Loucy (cell line): Measurements from ENCODE around the gene C5orf24.
"Not testable (repeated sequence)": the region's sequence is repeated elsewhere in the genome, so short reads cannot be mapped to it uniquely, and the experiment has no call there.

Source experiments
- H2AFZ ChIP-seq: fragments of 200-600 bp; sonication (generic); 2 replicates; pipeline ENCODE4 v1.6.0; 2016; ENCODE audit warnings: antibody characterized with exemption, mild to moderate bottlenecking, low read length, moderate library complexity
- H3F3A ChIP-seq: fragments of 200-600 bp; 2 replicates; pipeline ENCODE4 v1.6.0; 2016; ENCODE audit warnings: antibody characterized with exemption, low read depth, mild to moderate bottlenecking
- H3K27me3 ChIP-seq: fragments of 200-600 bp; sonication (generic); 2 replicates; pipeline ENCODE4 v1.6.1; 2014; ENCODE audit warnings: low read length, mild to moderate bottlenecking; ENCODE audit not compliant: insufficient read depth, poor library complexity, severe bottlenecking
- H3K36me3 ChIP-seq: fragments of 200-600 bp; sonication (generic); 2 replicates; pipeline ENCODE4 v1.6.1; 2016; ENCODE audit warnings: low read length; ENCODE audit not compliant: insufficient read depth
- H3K4me1 ChIP-seq: fragments of 200-600 bp; sonication (generic); 2 replicates; pipeline ENCODE4 v1.5.1; 2014; ENCODE audit warnings: low read length, mild to moderate bottlenecking; ENCODE audit not compliant: insufficient read depth, poor library complexity, severe bottlenecking
- H3K4me2 ChIP-seq: fragments of 200-600 bp; sonication (generic); 2 replicates; pipeline ENCODE4 v1.6.0; 2014; ENCODE audit warnings: antibody characterized with exemption, low read length, low read depth, mild to moderate bottlenecking; ENCODE audit not compliant: poor library complexity, severe bottlenecking
- H3K4me3 ChIP-seq: fragments of 200-600 bp; sonication (generic); 2 replicates; pipeline ENCODE4 v1.5.1; 2014; ENCODE audit warnings: low read length, mild to moderate bottlenecking, mixed read lengths; ENCODE audit not compliant: poor library complexity, severe bottlenecking
- H3K79me2 ChIP-seq: fragments of 200-600 bp; sonication (generic); 2 replicates; pipeline ENCODE4 v1.6.1; 2014; ENCODE audit warnings: low read length; ENCODE audit not compliant: insufficient read depth
- H3K9ac ChIP-seq: fragments of 200-600 bp; sonication (generic); 2 replicates; pipeline ENCODE4 v1.6.0; 2014; ENCODE audit warnings: mild to moderate bottlenecking, low read depth, low read length, moderate library complexity; ENCODE audit not compliant: poor library complexity, severe bottlenecking
- H3K9me2 ChIP-seq: fragments of 200-600 bp; sonication (generic); replicated peaks from 2 replicates; pipeline ENCODE4 v1.6.1; 2016; ENCODE audit warnings: low read depth, low read length, mixed read lengths
- H3K9me3 ChIP-seq: fragments of 200-600 bp; sonication (generic); 2 replicates; pipeline ENCODE4 v1.6.1; 2014; ENCODE audit warnings: mild to moderate bottlenecking, antibody characterized with exemption, low read length, low read depth; ENCODE audit not compliant: insufficient read depth
- H4K20me1 ChIP-seq: fragments of 200-600 bp; sonication (generic); 2 replicates; pipeline ENCODE4 v1.6.0; 2014; ENCODE audit warnings: antibody characterized with exemption, low read length, mild to moderate bottlenecking; ENCODE audit not compliant: insufficient read depth, poor library complexity, severe bottlenecking
- EZH2phosphoT487 ChIP-seq: fragments of 200-600 bp; IDR thresholded peaks from 2 replicates; pipeline ENCODE4 v1.6.1; 2018; ENCODE audit warnings: antibody characterized with exemption, mild to moderate bottlenecking, moderate library complexity, borderline replicate concordance
- TF ChIP-seq, protein P1 (sequence below): fragments of 200-600 bp; sonication (generic); conservative IDR thresholded peaks from 2 replicates; pipeline ENCODE4 v1.5.1; 2014; ENCODE audit warnings: mild to moderate bottlenecking, antibody characterized with exemption, low read length

The C5orf24 gene

DNA sequence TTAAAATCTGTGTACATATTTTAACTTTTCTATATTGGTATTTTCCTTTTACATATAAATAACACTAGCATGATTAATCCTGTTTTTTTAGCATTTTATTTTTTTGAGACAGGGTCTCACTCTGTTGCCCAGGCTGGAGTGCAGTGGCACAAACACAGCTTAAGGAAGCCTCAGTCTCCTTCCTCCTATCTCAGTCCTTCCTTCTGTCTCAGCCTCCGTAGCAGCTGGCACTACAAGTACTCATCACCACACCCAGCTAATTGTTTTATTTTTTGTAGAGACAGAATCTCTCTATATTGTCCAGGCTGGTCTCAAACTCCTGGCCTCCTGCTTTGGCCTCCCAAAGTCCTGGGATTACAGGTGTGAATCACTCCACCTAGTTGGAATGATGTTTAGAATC, 1.5 kb upstream of the C5orf24 start:
- H4K20me1 ChIP-seq, result peaks cover 4% of the 10 kb centered on the region
- H3K4me3 ChIP-seq, result no peak overlapping the region
- H3K9me2 ChIP-seq, result no peaks in the 10 kb centered on the region
- no peaks in the 10 kb centered on the region for H3F3A ChIP-seq
- H3K4me1 ChIP-seq, result no peaks in the 10 kb centered on the region
- no peak overlapping the region for H2AFZ ChIP-seq
- no peaks in the 10 kb centered on the region for H3K27me3 ChIP-seq
- H3K4me2 ChIP-seq, result no peak overlapping the region
- TF ChIP-seq, protein P1, sequence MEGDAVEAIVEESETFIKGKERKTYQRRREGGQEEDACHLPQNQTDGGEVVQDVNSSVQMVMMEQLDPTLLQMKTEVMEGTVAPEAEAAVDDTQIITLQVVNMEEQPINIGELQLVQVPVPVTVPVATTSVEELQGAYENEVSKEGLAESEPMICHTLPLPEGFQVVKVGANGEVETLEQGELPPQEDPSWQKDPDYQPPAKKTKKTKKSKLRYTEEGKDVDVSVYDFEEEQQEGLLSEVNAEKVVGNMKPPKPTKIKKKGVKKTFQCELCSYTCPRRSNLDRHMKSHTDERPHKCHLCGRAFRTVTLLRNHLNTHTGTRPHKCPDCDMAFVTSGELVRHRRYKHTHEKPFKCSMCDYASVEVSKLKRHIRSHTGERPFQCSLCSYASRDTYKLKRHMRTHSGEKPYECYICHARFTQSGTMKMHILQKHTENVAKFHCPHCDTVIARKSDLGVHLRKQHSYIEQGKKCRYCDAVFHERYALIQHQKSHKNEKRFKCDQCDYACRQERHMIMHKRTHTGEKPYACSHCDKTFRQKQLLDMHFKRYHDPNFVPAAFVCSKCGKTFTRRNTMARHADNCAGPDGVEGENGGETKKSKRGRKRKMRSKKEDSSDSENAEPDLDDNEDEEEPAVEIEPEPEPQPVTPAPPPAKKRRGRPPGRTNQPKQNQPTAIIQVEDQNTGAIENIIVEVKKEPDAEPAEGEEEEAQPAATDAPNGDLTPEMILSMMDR, result no peak
- no peak for TF ChIP-seq EZH2phosphoT487
- no peak overlapping the region for H3K9ac ChIP-seq
- no peaks in the 10 kb centered on the region for H3K36me3 ChIP-seq
- H3K9me3 ChIP-seq, result no peaks in the 10 kb centered on the region
- H3K79me2 ChIP-seq, result peaks cover 31% of the 10 kb centered on the region

DNA sequence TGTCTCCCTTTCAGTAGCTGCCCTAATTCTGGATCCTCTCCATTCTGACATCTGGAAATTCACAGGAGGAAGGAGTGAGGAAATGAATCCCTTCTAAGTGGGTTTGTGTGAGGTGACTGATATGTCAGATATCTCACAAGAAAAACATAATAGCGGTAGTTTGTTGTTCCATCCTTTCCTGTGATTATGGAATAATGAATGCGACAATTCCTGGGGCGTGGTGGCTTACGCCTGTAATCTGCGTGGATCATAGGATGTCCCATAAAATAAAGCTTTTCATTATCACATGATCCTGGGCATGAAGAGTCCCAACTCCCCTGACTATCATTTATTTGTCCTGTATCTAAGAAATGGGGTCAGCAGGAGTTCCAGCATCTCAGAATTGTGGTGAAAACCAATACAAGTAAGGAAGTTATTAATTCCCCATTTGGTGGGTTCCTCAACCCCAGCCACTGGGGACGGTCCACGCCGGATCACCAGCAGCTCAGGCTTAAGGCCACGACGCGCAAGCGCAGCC, 375 bp upstream of the C5orf24 start:
- Histone ChIP-seq H3K4me1 (no peaks in the 10 kb centered on the region), H3K9me3 (no peaks in the 10 kb centered on the region), H3K9ac (peak overlapping the region; percentile 91), H3F3A (no peaks in the 10 kb centered on the region), H4K20me1 (peaks cover 4% of the 10 kb centered on the region), H3K79me2 (peaks cover 33% of the 10 kb centered on the region), H3K27me3 (no peaks in the 10 kb centered on the region), H3K4me2 (peak overlapping the region; percentile 56), H3K36me3 (no peaks in the 10 kb centered on the region), H3K9me2 (no peaks in the 10 kb centered on the region), H3K4me3 (peak overlapping the region; percentile 94), H2AFZ (peak overlapping the region; percentile 47)
- TF ChIP-seq, protein P1, result no peak
- TF ChIP-seq EZH2phosphoT487, result no peak

DNA sequence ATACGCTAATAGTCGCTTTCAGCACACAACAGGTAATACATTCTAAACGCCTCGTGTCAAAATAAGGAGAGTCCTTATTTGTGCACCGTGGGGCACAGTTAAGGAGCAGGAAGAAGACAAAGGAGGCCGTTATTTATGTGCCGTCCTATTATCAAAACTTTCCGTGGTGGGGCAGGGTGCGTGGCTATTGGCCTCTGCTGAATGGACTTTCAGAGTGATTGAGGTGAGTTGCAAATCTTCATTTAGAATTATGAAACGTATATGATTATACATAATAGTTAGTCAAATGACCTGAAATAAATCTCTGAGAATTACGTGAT, 833 bp downstream of the C5orf24 start:
- no peak for TF ChIP-seq EZH2phosphoT487
- TF ChIP-seq, protein P1, result no peak
- Histone ChIP-seq H4K20me1 (peaks cover 6% of the 10 kb centered on the region), H3K9me3 (no peaks in the 10 kb centered on the region), H3K4me3 (peak overlapping the region; percentile 94), H3K4me1 (peaks cover 3% of the 10 kb centered on the region), H3F3A (no peaks in the 10 kb centered on the region), H3K9ac (peak overlapping the region; percentile 91), H3K79me2 (peaks cover 41% of the 10 kb centered on the region), H3K4me2 (peak overlapping the region; percentile 72), H3K36me3 (no peaks in the 10 kb centered on the region), H2AFZ (peak overlapping the region; percentile 63), H3K27me3 (no peaks in the 10 kb centered on the region), H3K9me2 (no peaks in the 10 kb centered on the region)

DNA sequence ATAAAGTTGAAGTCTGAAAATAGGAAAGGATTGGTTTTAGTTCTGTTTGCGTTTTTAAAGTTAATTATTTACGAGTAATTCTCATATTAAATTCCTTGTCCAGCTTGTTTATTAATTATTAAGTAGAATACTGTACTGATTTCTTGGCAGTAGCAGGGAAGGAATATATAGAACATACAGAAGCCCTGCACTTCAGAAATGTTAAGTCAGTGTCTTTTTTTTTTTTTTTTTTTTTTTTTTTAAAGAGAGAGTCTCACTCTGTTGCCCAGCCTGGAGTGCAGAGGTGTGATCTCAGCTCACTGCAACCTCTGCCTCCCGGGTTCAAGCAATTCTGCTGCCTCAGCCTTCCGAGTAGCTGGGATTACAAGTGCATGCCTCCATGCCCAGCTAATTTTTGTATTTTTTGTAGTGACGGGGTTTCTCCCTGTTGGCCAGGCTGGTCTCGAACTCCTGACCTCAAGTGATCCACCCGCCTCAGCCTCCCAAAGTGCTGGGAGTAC, 3.7 kb downstream of the C5orf24 start:
- H3K4me1 ChIP-seq, H4K20me1 ChIP-seq, H3K9ac ChIP-seq, H3K9me3 ChIP-seq, H2AFZ ChIP-seq, H3F3A ChIP-seq, H3K9me2 ChIP-seq, H3K27me3 ChIP-seq, H3K36me3 ChIP-seq: not testable (repeated sequence)
- Histone ChIP-seq H3K79me2 (peaks cover 60% of the 10 kb centered on the region), H3K4me3 (peak overlapping the region; percentile 21), H3K4me2 (peak overlapping the region; percentile 56)
